ENCODE measurements around the gene COL26A1. TPM values are rescaled to one million over a fixed set of nuclear protein-coding genes. Genes with fewer than 3 reads are reported as not detected.

The COL26A1 gene
- polyA plus RNA-seq (2013, experiment 1 of 2) = 57.4 TPM
- 42.9 TPM for polyA plus RNA-seq (2013, experiment 2 of 2)

- Histone ChIP-seq H3K36me3 (ENCODE audit: control insufficient read depth, insufficient read depth, low read length) (peaks cover under 1% of the 10 kb centered on the region), H3K9me3 (ENCODE audit: control insufficient read depth, low read length) (no peaks in the 10 kb centered on the region), H3K27ac (ENCODE audit: low read depth, low read length, severe bottlenecking) (no peak within 1 kb of the TSS), H3K4me1 (ENCODE audit: control insufficient read depth, insufficient read depth, low read length, poor library complexity, severe bottlenecking) (no peaks in the 10 kb centered on the region), H3K4me3 (ENCODE audit: extremely low read depth, insufficient read depth, low read length, poor library complexity, severe bottlenecking) (peak within 1 kb of the TSS; percentile 82)
- WGBS, 2 experiments (ENCODE audit: insufficient coverage in 2 of 2) = 3 to 4% methylated on average over 44 to 65 of the region's 76 CpGs
Observed at GRCh38 chr7:101362334-101363195, at the start of gene COL26A1. Gene COL26A1, plus strand, starts transcription at chr7:101362875. Its CDS starts 158 bp downstream, at chr7:101363033.

- peaks cover 71% of the 10 kb centered on the region for H3K36me3 ChIP-seq (ENCODE audit: control insufficient read depth, insufficient read depth, low read length)
- no peaks in the 10 kb centered on the region for H3K4me1 ChIP-seq (ENCODE audit: control insufficient read depth, insufficient read depth, low read length, poor library complexity, severe bottlenecking)
- H3K9me3 ChIP-seq (ENCODE audit: control insufficient read depth, low read length) = peaks cover 15% of the 10 kb centered on the region
- no peak overlapping the region for H3K4me3 ChIP-seq (ENCODE audit: extremely low read depth, insufficient read depth, low read length, poor library complexity, severe bottlenecking)
- WGBS, 2 experiments (ENCODE audit: insufficient coverage in 2 of 2) = no CpG with 5 or more reads among the region's 1 CpG
- H3K27ac ChIP-seq (ENCODE audit: low read depth, low read length, severe bottlenecking) = no peak overlapping the region
Observed at GRCh38 chr7:101315336-101315735, 47.3 kb upstream of the COL26A1 start.

- H3K9me3 ChIP-seq (ENCODE audit: control insufficient read depth, low read length) = no peaks in the 10 kb centered on the region
- peaks cover 43% of the 10 kb centered on the region for H3K36me3 ChIP-seq (ENCODE audit: control insufficient read depth, insufficient read depth, low read length)
- 82 to 100% methylated on average over 3 of the region's 5 CpGs for whole genome bisulfite sequencing, 2 experiments (ENCODE audit: insufficient coverage in 2 of 2)
- H3K4me3 ChIP-seq (ENCODE audit: extremely low read depth, insufficient read depth, low read length, poor library complexity, severe bottlenecking) = no peak overlapping the region
- H3K4me1 ChIP-seq (ENCODE audit: control insufficient read depth, insufficient read depth, low read length, poor library complexity, severe bottlenecking) = no peaks in the 10 kb centered on the region
- no peak overlapping the region for H3K27ac ChIP-seq (ENCODE audit: low read depth, low read length, severe bottlenecking)
Observed at GRCh38 chr7:101319401-101319800, 43.3 kb upstream of the COL26A1 start.

DNA sequence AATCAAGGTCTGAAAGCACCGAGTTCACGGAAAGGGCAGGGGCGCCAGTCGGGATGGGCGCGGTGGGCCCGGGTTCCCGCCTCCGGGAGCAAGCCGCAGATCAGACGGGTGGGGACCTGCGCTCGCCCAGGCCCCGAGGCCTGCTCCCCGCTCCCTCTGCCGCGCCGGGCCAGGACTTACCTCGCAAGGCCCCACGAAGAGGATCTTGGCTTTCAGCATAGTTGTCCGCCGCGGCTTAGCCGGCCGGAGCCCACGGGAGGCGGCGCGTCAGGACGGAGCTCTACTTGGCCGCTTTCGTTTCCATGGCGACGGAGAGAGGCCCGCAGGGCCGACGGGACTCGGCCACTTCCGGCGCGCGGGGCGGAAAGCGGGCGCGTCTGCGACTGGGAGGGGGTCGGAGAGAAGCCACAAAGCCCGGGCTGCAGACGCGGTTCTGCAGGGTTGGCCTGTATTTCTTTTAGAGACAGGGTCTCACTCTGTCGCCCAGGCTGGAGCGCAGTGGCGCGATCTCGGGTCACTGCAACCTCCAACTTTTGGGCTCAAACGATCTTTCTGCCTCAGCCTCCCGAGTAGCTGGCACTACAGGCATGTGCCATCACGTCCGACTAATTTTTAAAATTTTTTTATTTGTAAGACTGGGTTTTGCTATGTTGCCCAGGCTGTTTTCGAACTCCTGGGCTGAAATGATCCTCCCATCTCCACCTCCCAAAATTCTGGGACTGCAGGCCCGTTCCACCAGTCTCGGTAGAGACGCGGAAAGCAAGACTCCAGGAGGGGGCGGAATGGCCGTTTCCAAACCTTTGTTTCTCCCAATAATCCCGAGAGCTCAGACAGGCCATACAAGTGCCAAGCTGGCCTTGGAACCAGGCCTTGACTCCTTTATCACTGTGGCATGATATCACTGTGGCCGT lies 40.9 kb upstream of the COL26A1 start, which contains the start of gene IFT22:
TSS of gene IFT22 (minus strand) at position 322 of the 911 bp plus-strand sequence. CDS start at position 219, 103 bp downstream.
- Histone ChIP-seq H3K4me3 (ENCODE audit: extremely low read depth, insufficient read depth, low read length, poor library complexity, severe bottlenecking) (peak within 1 kb of the TSS; percentile 76), H3K4me1 (ENCODE audit: control insufficient read depth, insufficient read depth, low read length, poor library complexity, severe bottlenecking) (no peaks in the 10 kb centered on the region), H3K27ac (ENCODE audit: low read depth, low read length, severe bottlenecking) (peak within 1 kb of the TSS; percentile 88), H3K9me3 (ENCODE audit: control insufficient read depth, low read length) (no peaks in the 10 kb centered on the region), H3K36me3 (ENCODE audit: control insufficient read depth, insufficient read depth, low read length) (peaks cover 21% of the 10 kb centered on the region)
- 2% methylated on average over 52 to 64 of the region's 69 CpGs for WGBS, 2 experiments (ENCODE audit: insufficient coverage in 2 of 2)

DNA sequence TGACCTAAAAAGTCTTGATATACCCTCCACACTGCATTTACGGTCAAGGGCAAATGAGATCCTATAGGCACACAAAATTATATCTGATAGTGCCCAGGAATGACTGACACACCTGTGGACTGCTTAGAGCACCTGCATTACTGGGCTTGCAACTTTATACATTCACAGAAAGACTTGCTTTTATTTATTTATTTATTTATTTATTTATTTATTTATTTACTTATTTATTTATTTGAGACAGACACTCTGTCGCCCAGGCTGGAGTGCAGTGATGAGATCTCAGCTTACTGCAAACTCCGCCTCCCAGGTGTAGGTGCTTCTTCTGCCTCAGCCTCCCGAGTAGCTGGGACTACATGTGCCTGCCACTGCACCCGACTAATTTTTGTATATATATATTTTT lies 34.5 kb upstream of the COL26A1 start:
- Histone ChIP-seq H3K4me1 (ENCODE audit: control insufficient read depth, insufficient read depth, low read length, poor library complexity, severe bottlenecking) (peaks cover 2% of the 10 kb centered on the region), H3K4me3 (ENCODE audit: extremely low read depth, insufficient read depth, low read length, poor library complexity, severe bottlenecking) (no peak overlapping the region), H3K36me3 (ENCODE audit: control insufficient read depth, insufficient read depth, low read length) (no peaks in the 10 kb centered on the region), H3K27ac (ENCODE audit: low read depth, low read length, severe bottlenecking) (no peak overlapping the region), H3K9me3 (ENCODE audit: control insufficient read depth, low read length) (no peaks in the 10 kb centered on the region)
- WGBS, 2 experiments (ENCODE audit: insufficient coverage in 2 of 2) = 95 to 100% methylated on average over 3 to 5 of the region's 5 CpGs

DNA sequence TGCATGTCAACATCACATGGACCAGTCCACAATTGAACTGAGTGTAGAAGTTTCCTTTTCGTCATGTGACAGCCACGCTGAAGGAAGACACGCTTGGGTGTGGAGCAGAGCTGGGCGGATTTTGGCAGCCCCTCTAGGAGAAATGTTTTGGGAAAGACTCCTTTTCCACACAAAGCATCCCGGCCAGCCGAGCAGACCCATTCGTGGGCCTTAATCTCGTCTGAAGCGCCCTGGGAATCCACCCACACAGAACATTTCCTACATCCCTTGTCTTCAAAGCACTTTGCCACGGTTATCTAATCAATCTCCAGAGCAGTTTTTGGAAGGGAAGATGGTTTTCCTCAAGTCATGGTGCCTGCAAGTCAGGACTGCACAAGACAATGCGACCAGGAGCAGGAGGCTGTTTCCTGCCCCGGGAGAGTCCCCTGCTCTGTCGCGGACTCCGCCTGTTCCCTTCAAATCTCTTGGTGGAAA lies 32.6 kb upstream of the COL26A1 start:
- H3K27ac ChIP-seq (ENCODE audit: low read depth, low read length, severe bottlenecking) = peak overlapping the region; percentile 81
- H3K4me3 ChIP-seq (ENCODE audit: extremely low read depth, insufficient read depth, low read length, poor library complexity, severe bottlenecking) = no peak overlapping the region
- H3K36me3 ChIP-seq (ENCODE audit: control insufficient read depth, insufficient read depth, low read length) = no peaks in the 10 kb centered on the region
- no peaks in the 10 kb centered on the region for H3K9me3 ChIP-seq (ENCODE audit: control insufficient read depth, low read length)
- H3K4me1 ChIP-seq (ENCODE audit: control insufficient read depth, insufficient read depth, low read length, poor library complexity, severe bottlenecking) = peaks cover 2% of the 10 kb centered on the region
- whole genome bisulfite sequencing, 2 experiments (ENCODE audit: insufficient coverage in 2 of 2) = 46 to 71% methylated on average over 9 to 10 of the region's 15 CpGs

DNA sequence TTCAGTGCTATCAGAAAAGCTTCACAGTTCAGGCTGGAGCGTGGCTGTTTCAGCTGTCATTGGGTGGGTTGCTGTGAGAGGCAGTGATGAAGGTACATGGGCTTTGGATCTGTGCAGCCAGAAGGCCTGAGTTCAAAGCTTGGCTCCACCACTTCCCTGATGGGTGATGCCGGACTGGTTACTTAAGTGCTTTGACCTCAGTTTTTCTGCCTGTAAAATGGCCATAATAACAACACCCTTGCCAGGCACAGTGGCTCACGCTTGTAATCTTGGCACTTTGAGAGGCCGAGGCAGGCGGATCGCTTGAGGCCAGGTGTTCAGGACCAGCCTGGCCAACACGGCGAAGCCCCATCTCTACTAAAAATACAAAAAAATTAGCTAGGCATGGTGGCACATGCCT lies 30.6 kb upstream of the COL26A1 start:
- Histone ChIP-seq H3K4me3 (ENCODE audit: extremely low read depth, insufficient read depth, low read length, poor library complexity, severe bottlenecking) (no peak overlapping the region), H3K36me3 (ENCODE audit: control insufficient read depth, insufficient read depth, low read length) (no peaks in the 10 kb centered on the region), H3K4me1 (ENCODE audit: control insufficient read depth, insufficient read depth, low read length, poor library complexity, severe bottlenecking) (peaks cover 2% of the 10 kb centered on the region), H3K27ac (ENCODE audit: low read depth, low read length, severe bottlenecking) (no peak overlapping the region), H3K9me3 (ENCODE audit: control insufficient read depth, low read length) (no peaks in the 10 kb centered on the region)
- 90 to 91% methylated on average over 4 to 5 of the region's 8 CpGs for WGBS, 2 experiments (ENCODE audit: insufficient coverage in 2 of 2)

GRCh38 chr7:101333912-101334311 lies 28.8 kb upstream of the COL26A1 start:
- 87 to 95% methylated on average over 4 to 5 of the region's 5 CpGs for WGBS, 2 experiments (ENCODE audit: insufficient coverage in 2 of 2)
- H3K4me3 ChIP-seq (ENCODE audit: extremely low read depth, insufficient read depth, low read length, poor library complexity, severe bottlenecking) = no peak overlapping the region
- peaks cover 2% of the 10 kb centered on the region for H3K4me1 ChIP-seq (ENCODE audit: control insufficient read depth, insufficient read depth, low read length, poor library complexity, severe bottlenecking)
- H3K36me3 ChIP-seq (ENCODE audit: control insufficient read depth, insufficient read depth, low read length) = no peaks in the 10 kb centered on the region
- no peak overlapping the region for H3K27ac ChIP-seq (ENCODE audit: low read depth, low read length, severe bottlenecking)
- no peaks in the 10 kb centered on the region for H3K9me3 ChIP-seq (ENCODE audit: control insufficient read depth, low read length)

- no peak overlapping the region for H3K4me3 ChIP-seq (ENCODE audit: extremely low read depth, insufficient read depth, low read length, poor library complexity, severe bottlenecking)
- H3K4me1 ChIP-seq (ENCODE audit: control insufficient read depth, insufficient read depth, low read length, poor library complexity, severe bottlenecking) = no peaks in the 10 kb centered on the region
- H3K36me3 ChIP-seq (ENCODE audit: control insufficient read depth, insufficient read depth, low read length) = no peaks in the 10 kb centered on the region
- H3K9me3 ChIP-seq (ENCODE audit: control insufficient read depth, low read length) = no peaks in the 10 kb centered on the region
- WGBS, 2 experiments (ENCODE audit: insufficient coverage in 2 of 2) = 89 to 98% methylated on average over 11 to 14 of the region's 14 CpGs
- no peak overlapping the region for H3K27ac ChIP-seq (ENCODE audit: low read depth, low read length, severe bottlenecking)
Observed at GRCh38 chr7:101340379-101340778, 22.3 kb upstream of the COL26A1 start.

- Histone ChIP-seq H3K9me3 (ENCODE audit: control insufficient read depth, low read length) (no peaks in the 10 kb centered on the region), H3K4me1 (ENCODE audit: control insufficient read depth, insufficient read depth, low read length, poor library complexity, severe bottlenecking) (no peaks in the 10 kb centered on the region), H3K4me3 (ENCODE audit: extremely low read depth, insufficient read depth, low read length, poor library complexity, severe bottlenecking) (no peak overlapping the region), H3K27ac (ENCODE audit: low read depth, low read length, severe bottlenecking) (no peak overlapping the region), H3K36me3 (ENCODE audit: control insufficient read depth, insufficient read depth, low read length) (no peaks in the 10 kb centered on the region)
- WGBS, 2 experiments (ENCODE audit: insufficient coverage in 2 of 2) = 96 to 97% methylated on average over 3 to 5 of the region's 7 CpGs
Observed at GRCh38 chr7:101342892-101343291, 19.8 kb upstream of the COL26A1 start.

Data from mesodermal cell (in vitro differentiated cells).